Measurements from ENCODE around the gene MEG3.

The MEG3 gene

DNA sequence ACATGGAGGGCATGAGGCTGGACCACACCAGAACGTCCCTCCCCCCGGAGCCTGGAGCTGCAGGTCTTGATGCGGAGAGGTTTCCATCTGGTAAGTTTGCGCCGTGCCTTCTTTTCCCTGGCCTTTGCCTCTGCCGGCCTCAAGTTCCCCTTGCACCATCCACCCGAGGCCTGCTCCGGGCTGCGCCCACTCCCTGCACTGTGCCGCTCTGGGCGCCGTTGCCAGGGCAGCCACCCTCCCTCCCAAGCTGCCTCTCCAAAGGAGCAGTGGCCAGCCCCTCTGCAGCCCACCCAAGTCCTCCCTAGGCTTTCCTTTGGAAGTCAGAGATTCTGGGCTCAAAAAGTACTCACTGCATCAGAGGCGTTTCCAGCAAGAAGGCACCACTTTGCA, 46.2 kb upstream of the MEG3 start:
- CTCF ChIA-PET = no interaction called here
- TF ChIP-seq SP1 (IDR thresholded peaks at IDR 0.05) = no peak
- no peak for TF ChIP-seq FOXM1 (IDR thresholded peaks at IDR 0.05; ENCODE audit: borderline replicate concordance)
- TF ChIP-seq ARNT (IDR thresholded peaks at IDR 0.05) = no peak
- TF ChIP-seq TARDBP (IDR thresholded peaks at IDR 0.05) = no peak
- no peak for TF ChIP-seq ELF4 (IDR thresholded peaks at IDR 0.05)
- TF ChIP-seq FOXK2 (IDR thresholded peaks at IDR 0.05) = no peak
- POLR2A ChIA-PET = no interaction called here

DNA sequence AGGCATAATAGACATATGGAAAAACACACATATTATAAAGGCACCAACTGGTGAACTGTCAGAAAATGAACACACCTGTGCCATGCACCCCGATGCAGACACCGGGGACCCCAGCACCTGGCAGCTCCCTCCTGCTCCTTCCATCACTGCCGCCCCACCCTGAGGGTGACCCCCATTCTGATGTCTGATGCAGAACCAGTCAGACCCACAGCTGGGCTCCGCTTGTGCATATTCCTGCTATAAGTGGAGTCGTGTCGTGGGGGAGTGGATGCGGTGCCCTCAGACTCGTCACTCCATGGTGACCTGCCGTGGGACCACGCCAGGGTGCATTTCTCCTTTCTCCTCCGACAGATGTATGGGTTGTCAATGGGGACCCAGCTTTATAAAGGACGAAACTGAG, 45.7 kb upstream of the MEG3 start:
- ChIA-PET CTCF (interaction anchor here (0.7 kb wide), 1 partner anchor 124 kb away, joined by 3 read pairs; no protein-coding TSS in a partner anchor), POLR2A (no interaction called here)
- TF ChIP-seq SP1 (IDR thresholded peaks at IDR 0.05) (no peak), ZNF384 (IDR thresholded peaks at IDR 0.05) (no peak), NFRKB (IDR thresholded peaks at IDR 0.05) (no peak), L3MBTL2 (conservative IDR thresholded peaks at IDR 0.05) (no peak), SUZ12 (IDR thresholded peaks at IDR 0.05) (no peak), ELF4 (IDR thresholded peaks at IDR 0.05) (no peak), FOXK2 (IDR thresholded peaks at IDR 0.05) (no peak), TARDBP (IDR thresholded peaks at IDR 0.05) (no peak), FOXM1 (IDR thresholded peaks at IDR 0.05; ENCODE audit: borderline replicate concordance) (no peak), FOXA1 (IDR thresholded peaks at IDR 0.05) (no peak), LEF1 (IDR thresholded peaks at IDR 0.05; ENCODE audit: borderline replicate concordance) (no peak), CTBP1 (IDR thresholded peaks at IDR 0.05; ENCODE audit: borderline replicate concordance) (no peak), ARNT (IDR thresholded peaks at IDR 0.05) (no peak), HDGF (IDR thresholded peaks at IDR 0.05; ENCODE audit: borderline replicate concordance) (no peak)
- no peak for DNase-seq (ENCODE audit: extremely low spot score)

More for the DNA sequence above, 46.2 kb upstream of the MEG3 start:
- no peak for DNase-seq (ENCODE audit: extremely low spot score)

DNA sequence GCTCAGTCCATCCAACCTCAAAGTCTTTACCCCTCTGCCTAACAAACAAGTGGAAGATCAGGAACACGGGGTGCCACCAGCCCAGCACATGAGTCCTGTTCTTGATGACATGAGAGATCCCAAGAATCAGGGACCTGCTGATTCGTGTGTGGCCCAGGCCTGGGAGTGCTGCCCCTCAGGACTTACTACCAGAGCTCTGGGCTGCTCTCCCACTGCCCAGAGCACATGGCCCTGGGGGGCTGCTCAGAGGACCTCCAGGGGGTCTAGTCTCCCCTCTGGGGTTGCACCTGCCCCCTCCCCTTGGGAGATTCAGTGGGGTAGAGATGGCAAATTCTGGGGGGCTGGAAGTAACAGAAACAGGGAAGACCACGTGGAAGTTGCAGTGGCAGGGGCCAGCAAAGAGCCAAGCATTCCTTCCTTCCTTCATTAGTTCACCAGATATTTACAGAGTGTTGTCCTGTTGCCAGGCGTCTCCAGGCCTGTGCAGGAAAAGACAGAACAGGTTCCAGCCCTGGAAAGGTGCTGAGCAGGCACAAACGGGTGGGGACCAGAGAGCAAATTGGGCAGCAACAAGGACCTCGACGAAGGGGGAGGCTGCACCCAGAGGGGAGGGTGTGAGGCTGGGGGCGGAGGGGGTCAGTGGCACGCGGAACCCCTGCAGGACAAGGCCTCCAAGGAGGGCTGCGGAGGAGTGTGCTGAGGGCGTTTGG, 45.1 kb upstream of the MEG3 start:
- DNase-seq (ENCODE audit: extremely low spot score) = no peak
- POLR2A ChIA-PET = no interaction called here
- TF ChIP-seq ZNF384 (IDR thresholded peaks at IDR 0.05) (no peak), BHLHE40 (IDR thresholded peaks at IDR 0.05; ENCODE audit: borderline replicate concordance) (no peak), NFRKB (IDR thresholded peaks at IDR 0.05) (no peak), CTBP1 (IDR thresholded peaks at IDR 0.05; ENCODE audit: borderline replicate concordance) (no peak), FOXA1 (IDR thresholded peaks at IDR 0.05) (no peak), TARDBP (IDR thresholded peaks at IDR 0.05) (no peak), ELF4 (IDR thresholded peaks at IDR 0.05) (no peak), L3MBTL2 (conservative IDR thresholded peaks at IDR 0.05) (no peak), LEF1 (IDR thresholded peaks at IDR 0.05; ENCODE audit: borderline replicate concordance) (no peak)
- TF ChIP-seq, protein P1, sequence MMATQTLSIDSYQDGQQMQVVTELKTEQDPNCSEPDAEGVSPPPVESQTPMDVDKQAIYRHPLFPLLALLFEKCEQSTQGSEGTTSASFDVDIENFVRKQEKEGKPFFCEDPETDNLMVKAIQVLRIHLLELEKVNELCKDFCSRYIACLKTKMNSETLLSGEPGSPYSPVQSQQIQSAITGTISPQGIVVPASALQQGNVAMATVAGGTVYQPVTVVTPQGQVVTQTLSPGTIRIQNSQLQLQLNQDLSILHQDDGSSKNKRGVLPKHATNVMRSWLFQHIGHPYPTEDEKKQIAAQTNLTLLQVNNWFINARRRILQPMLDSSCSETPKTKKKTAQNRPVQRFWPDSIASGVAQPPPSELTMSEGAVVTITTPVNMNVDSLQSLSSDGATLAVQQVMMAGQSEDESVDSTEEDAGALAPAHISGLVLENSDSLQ (IDR thresholded peaks at IDR 0.05) = no peak
- CTCF ChIA-PET = interaction anchor here (0.7 kb wide), 1 partner anchor 123 kb away, joined by 3 read pairs; no protein-coding TSS in a partner anchor

DNA sequence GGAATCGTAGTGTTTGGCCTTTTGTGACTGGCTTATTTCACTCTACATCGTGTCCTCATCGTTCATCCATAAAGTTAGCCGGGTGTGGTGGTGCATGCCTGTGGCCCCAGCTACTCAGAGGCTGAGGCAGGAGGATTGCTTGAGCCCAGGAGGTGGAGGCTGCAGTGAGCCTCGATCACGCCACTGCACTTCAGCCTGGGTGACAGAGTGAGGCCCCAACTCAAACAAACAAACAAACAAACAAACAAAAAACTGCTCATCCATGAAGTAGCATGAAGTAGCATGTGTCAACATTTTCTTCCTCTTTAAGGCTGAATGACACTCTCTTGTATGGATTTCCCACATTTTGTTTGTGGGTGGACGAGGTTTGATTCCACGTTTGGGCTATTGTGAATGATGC, 44.0 kb upstream of the MEG3 start:
- TF ChIP-seq SP1 (IDR thresholded peaks at IDR 0.05) = no peak
- no peak for TF ChIP-seq FOXK2 (IDR thresholded peaks at IDR 0.05)
- TF ChIP-seq HDGF (IDR thresholded peaks at IDR 0.05; ENCODE audit: borderline replicate concordance) = no peak
- no peak for TF ChIP-seq CTBP1 (IDR thresholded peaks at IDR 0.05; ENCODE audit: borderline replicate concordance)
- TF ChIP-seq FOXM1 (IDR thresholded peaks at IDR 0.05; ENCODE audit: borderline replicate concordance) = no peak
- TF ChIP-seq L3MBTL2 (conservative IDR thresholded peaks at IDR 0.05) = no peak
- no peak for TF ChIP-seq TARDBP (IDR thresholded peaks at IDR 0.05)
- TF ChIP-seq ZNF384 (IDR thresholded peaks at IDR 0.05) = no peak
- TF ChIP-seq SUZ12 (IDR thresholded peaks at IDR 0.05) = no peak
- TF ChIP-seq NFRKB (IDR thresholded peaks at IDR 0.05) = no peak
- TF ChIP-seq BHLHE40 (IDR thresholded peaks at IDR 0.05; ENCODE audit: borderline replicate concordance) = no peak
- TF ChIP-seq FOXA1 (IDR thresholded peaks at IDR 0.05) = no peak
- no peak for TF ChIP-seq ELF4 (IDR thresholded peaks at IDR 0.05)
- no peak for TF ChIP-seq LEF1 (IDR thresholded peaks at IDR 0.05; ENCODE audit: borderline replicate concordance)
- TF ChIP-seq ARNT (IDR thresholded peaks at IDR 0.05) = no peak
- TF ChIP-seq, protein P1 (IDR thresholded peaks at IDR 0.05) = no peak
- CTCF ChIA-PET = no interaction called here
- POLR2A ChIA-PET = no interaction called here
- DNase-seq (ENCODE audit: extremely low spot score) = no peak

DNA sequence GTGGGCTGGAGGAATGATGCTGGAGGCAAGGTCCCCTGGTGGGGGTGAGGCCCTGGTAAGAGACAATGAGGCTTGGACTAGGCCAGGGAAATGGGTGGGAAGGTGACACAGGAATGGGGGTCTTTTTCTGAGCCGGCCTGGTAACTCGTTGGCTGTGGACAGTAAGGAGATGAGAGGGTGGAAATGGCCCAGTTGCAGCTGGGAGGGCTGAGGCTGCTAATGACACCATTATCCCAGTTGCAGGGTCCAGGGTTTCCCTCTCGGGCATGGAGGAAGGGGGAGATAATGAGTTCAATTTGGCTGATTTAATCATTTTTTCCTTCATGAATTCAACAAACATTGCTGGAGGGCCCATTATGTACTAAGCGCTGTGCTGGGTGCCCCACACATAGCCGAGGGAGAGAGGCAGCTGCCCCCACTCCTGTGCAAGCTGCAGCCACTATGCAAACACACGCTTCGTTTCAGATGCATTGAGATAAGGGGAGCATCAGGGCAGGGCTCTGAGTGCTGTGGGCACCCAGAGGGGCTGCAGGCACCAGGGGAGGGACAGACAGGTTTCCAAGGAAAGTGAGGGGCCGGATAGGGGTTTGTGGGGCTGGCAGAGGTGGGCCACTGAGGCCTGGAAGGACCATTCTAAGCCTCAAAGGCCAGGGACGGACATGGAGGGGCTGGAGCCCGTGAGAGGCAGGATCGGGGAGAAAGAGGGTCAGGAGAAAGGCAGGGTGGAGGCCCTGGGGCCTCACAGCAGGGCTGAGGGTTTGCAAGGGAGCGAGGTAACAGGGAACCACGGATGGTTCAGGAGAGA, 43.2 kb upstream of the MEG3 start:
- CTCF ChIA-PET = no interaction called here
- TF ChIP-seq CTBP1 (IDR thresholded peaks at IDR 0.05; ENCODE audit: borderline replicate concordance) (no peak), NFRKB (IDR thresholded peaks at IDR 0.05) (no peak), ELF4 (IDR thresholded peaks at IDR 0.05) (no peak), ZNF384 (IDR thresholded peaks at IDR 0.05) (no peak), SP1 (IDR thresholded peaks at IDR 0.05) (no peak), FOXM1 (IDR thresholded peaks at IDR 0.05; ENCODE audit: borderline replicate concordance) (no peak), SUZ12 (IDR thresholded peaks at IDR 0.05) (no peak), L3MBTL2 (conservative IDR thresholded peaks at IDR 0.05) (no peak), FOXK2 (IDR thresholded peaks at IDR 0.05) (no peak), LEF1 (IDR thresholded peaks at IDR 0.05; ENCODE audit: borderline replicate concordance) (no peak), HDGF (IDR thresholded peaks at IDR 0.05; ENCODE audit: borderline replicate concordance) (no peak), ARNT (IDR thresholded peaks at IDR 0.05) (no peak), TARDBP (IDR thresholded peaks at IDR 0.05) (no peak)
- TF ChIP-seq, protein P1 (IDR thresholded peaks at IDR 0.05) = no peak
- DNase-seq (ENCODE audit: extremely low spot score) = no peak
- POLR2A ChIA-PET = no interaction called here

All from HEK293T (cell line).